IMR-90 (cell line): ENCODE measurements around the gene ALDH1A1.

Source experiments
- CEBPB ChIP-seq: IDR thresholded peaks from 2 replicates; pipeline ENCODE4 v1.6.1; 2012; ENCODE audit warnings: low read depth, low read length, improper control_type of control experiment
- CHD1 ChIP-seq: IDR thresholded peaks from 2 replicates; pipeline ENCODE4 v1.6.1; 2012; ENCODE audit warnings: low read depth, low read length, improper control_type of control experiment
- FOS ChIP-seq: fragments of 150-350 bp; IDR thresholded peaks from 2 replicates; pipeline ENCODE4 v1.6.1; 2016; ENCODE audit warnings: low read depth, low read length
- MAFK ChIP-seq: IDR thresholded peaks from 2 replicates; pipeline ENCODE4 v1.6.1; 2012; ENCODE audit warnings: low read depth, low read length, improper control_type of control experiment
- MAZ ChIP-seq: IDR thresholded peaks from 2 replicates; pipeline ENCODE4 v1.6.1; 2012; ENCODE audit warnings: low read depth, mild to moderate bottlenecking, low read length, improper control_type of control experiment, moderate library complexity, borderline replicate concordance
- POLR2A ChIP-seq: IDR thresholded peaks from 2 replicates; pipeline ENCODE4 v1.6.1; 2012; ENCODE audit warnings: mild to moderate bottlenecking, low read depth, low read length
- RCOR1 ChIP-seq: IDR thresholded peaks from 2 replicates; pipeline ENCODE4 v1.6.1; 2012; ENCODE audit warnings: mild to moderate bottlenecking, low read length, improper control_type of control experiment; ENCODE audit not compliant: insufficient replicate concordance
- RFX5 ChIP-seq: IDR thresholded peaks from 2 replicates; pipeline ENCODE4 v1.8.0; 2012; ENCODE audit warnings: low read depth, mild to moderate bottlenecking, low read length, moderate library complexity
- TF ChIP-seq, protein P1 (sequence below): conservative IDR thresholded peaks from 2 replicates; pipeline ENCODE4 v1.5.1; 2012; ENCODE audit warnings: mild to moderate bottlenecking, low read depth, low read length, improper control_type of control experiment

DNA sequence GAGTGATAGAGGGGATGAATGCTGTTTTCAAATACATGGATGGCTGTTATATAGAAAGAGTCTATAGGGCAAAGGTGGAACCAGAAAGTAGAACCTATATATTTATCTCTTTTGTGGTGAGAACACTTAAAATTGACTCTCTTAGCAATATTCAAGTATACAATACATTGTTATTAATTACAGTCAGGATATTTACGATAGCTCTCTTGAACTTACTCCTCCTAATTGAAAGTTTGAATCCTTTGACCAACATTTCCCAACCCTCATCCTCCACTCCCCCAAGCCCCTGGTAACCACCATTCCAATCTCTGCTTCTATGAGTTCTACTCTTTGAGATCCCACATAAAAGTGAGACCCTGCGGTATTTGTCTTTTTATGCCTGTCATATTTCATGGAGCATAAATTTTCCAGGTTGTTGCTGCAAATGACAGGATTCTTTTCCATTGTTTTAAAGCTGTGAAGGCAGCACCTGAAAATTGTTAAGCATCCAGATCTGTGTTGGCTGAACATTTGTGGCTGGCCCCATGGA, 41.5 kb downstream of the ALDH1A1 start:
- TF ChIP-seq, protein P1, sequence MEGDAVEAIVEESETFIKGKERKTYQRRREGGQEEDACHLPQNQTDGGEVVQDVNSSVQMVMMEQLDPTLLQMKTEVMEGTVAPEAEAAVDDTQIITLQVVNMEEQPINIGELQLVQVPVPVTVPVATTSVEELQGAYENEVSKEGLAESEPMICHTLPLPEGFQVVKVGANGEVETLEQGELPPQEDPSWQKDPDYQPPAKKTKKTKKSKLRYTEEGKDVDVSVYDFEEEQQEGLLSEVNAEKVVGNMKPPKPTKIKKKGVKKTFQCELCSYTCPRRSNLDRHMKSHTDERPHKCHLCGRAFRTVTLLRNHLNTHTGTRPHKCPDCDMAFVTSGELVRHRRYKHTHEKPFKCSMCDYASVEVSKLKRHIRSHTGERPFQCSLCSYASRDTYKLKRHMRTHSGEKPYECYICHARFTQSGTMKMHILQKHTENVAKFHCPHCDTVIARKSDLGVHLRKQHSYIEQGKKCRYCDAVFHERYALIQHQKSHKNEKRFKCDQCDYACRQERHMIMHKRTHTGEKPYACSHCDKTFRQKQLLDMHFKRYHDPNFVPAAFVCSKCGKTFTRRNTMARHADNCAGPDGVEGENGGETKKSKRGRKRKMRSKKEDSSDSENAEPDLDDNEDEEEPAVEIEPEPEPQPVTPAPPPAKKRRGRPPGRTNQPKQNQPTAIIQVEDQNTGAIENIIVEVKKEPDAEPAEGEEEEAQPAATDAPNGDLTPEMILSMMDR, result no peak
- TF ChIP-seq POLR2A (no peak), RFX5 (no peak), CEBPB (no peak), FOS (no peak), CHD1 (no peak), MAZ (no peak), MAFK (no peak), RCOR1 (no peak)
